ENCODE data around the gene KAZN. TPM values are rescaled to one million over a fixed set of nuclear protein-coding genes. Genes with fewer than 3 reads are reported as not detected.

KAZN gene
- total and polyA plus RNA-seq, 10 donors: 20.0 to 245 (median 144) TPM

GRCh38 chr1:14746393-14746792, 147.9 kb downstream of the KAZN start:
- TF ChIP-seq POLR2AphosphoS5 (IDR thresholded peaks at IDR 0.05): no peak
- no peak for TF ChIP-seq CTCF (IDR thresholded peaks at IDR 0.05 in 8 of 11, conservative IDR thresholded peaks at IDR 0.05 in 3 of 11)
- no peak for TF ChIP-seq POLR2A (IDR thresholded peaks at IDR 0.05)
- peaks cover 0 to 24% (median 0%) of the 10 kb centered on the region in 7 donors for H3K27me3 ChIP-seq (replicated peaks in 1 of 7)
- intact Hi-C loops (cut with DNase I; ENCODE audit: low total_unique reads): no loop called here
- no peak overlapping the region for H3K27ac ChIP-seq
- H3K36me3 ChIP-seq: no peaks in the 10 kb centered on the region
- no peak for DNase-seq
- H3K9me3 ChIP-seq: no peaks in the 10 kb centered on the region
- H3K4me1 ChIP-seq: no peaks in the 10 kb centered on the region
- WGBS, 5 donors: 82 to 95% (median 85%) methylated on average over 4 of the region's 4 CpGs
- no peak overlapping the region for H3K4me3 ChIP-seq

- Histone ChIP-seq H3K4me3 (no peak overlapping the region), H3K9me3 (no peaks in the 10 kb centered on the region), H3K27ac (no peak overlapping the region), H3K36me3 (no peaks in the 10 kb centered on the region), H3K27me3 (replicated peaks in 1 of 7) (peaks cover 0 to 9% (median 0%) of the 10 kb centered on the region in 7 donors), H3K4me1 (no peaks in the 10 kb centered on the region)
- intact Hi-C loops (cut with DNase I; ENCODE audit: low total_unique reads): no loop called here
- 89 to 97% (median 94%) methylated on average over 5 of the region's 5 CpGs for WGBS, 5 donors
- DNase-seq: no peak
- TF ChIP-seq CTCF (IDR thresholded peaks at IDR 0.05 in 8 of 11, conservative IDR thresholded peaks at IDR 0.05 in 3 of 11) (no peak), POLR2A (IDR thresholded peaks at IDR 0.05) (no peak), POLR2AphosphoS5 (IDR thresholded peaks at IDR 0.05) (no peak)
These were observed 149.7 kb downstream of the KAZN start for GRCh38 chr1:14748151-14748550.

GRCh38 chr1:14748977-14749376, 150.5 kb downstream of the KAZN start:
- Histone ChIP-seq H3K36me3 (no peaks in the 10 kb centered on the region), H3K27ac (no peak overlapping the region), H3K27me3 (replicated peaks in 1 of 7) (peaks cover 0 to 4% (median 0%) of the 10 kb centered on the region in 7 donors), H3K9me3 (no peaks in the 10 kb centered on the region), H3K4me3 (no peak overlapping the region), H3K4me1 (no peaks in the 10 kb centered on the region)
- no peak for TF ChIP-seq POLR2AphosphoS5 (IDR thresholded peaks at IDR 0.05)
- no peak for TF ChIP-seq CTCF (IDR thresholded peaks at IDR 0.05 in 8 of 11, conservative IDR thresholded peaks at IDR 0.05 in 3 of 11)
- no peak for TF ChIP-seq POLR2A (IDR thresholded peaks at IDR 0.05)
- no peak for DNase-seq
- WGBS, 5 donors: 67 to 73% (median 69%) methylated on average over 2 of the region's 2 CpGs
- intact Hi-C loops (cut with DNase I; ENCODE audit: low total_unique reads): no loop called here

GRCh38 chr1:14750490-14750889, 152.0 kb downstream of the KAZN start:
- no peaks in the 10 kb centered on the region for H3K36me3 ChIP-seq
- no peak overlapping the region for H3K4me3 ChIP-seq
- no peak overlapping the region for H3K27ac ChIP-seq
- intact Hi-C loops (cut with DNase I; ENCODE audit: low total_unique reads): no loop called here
- TF ChIP-seq POLR2AphosphoS5 (IDR thresholded peaks at IDR 0.05): no peak
- no peak for TF ChIP-seq CTCF (IDR thresholded peaks at IDR 0.05 in 8 of 11, conservative IDR thresholded peaks at IDR 0.05 in 3 of 11)
- no peak for TF ChIP-seq POLR2A (IDR thresholded peaks at IDR 0.05)
- H3K9me3 ChIP-seq: no peaks in the 10 kb centered on the region
- no peak for DNase-seq
- 85 to 98% (median 87%) methylated on average over 2 of the region's 2 CpGs for WGBS, 5 donors
- peaks cover 0 to 4% (median 0%) of the 10 kb centered on the region in 7 donors for H3K27me3 ChIP-seq (replicated peaks in 1 of 7)
- H3K4me1 ChIP-seq: no peaks in the 10 kb centered on the region
